HG03139 (cell line): Measurements from ENCODE around the gene C10orf105.

ENCODE experiments used
- ATAC-seq: cut with Tn5 transposase; IDR thresholded peaks from one replicate; pipeline ENCODE4 v1.9.1; 2021; ENCODE audit not compliant: unreplicated experiment

C10orf105 gene

GRCh38 chr10:71719464-71720201 lies at the start of gene C10orf105:
C10orf105 (minus strand) TSS chr10:71719778; CDS start chr10:71716337, 3,441 bp downstream.
- ATAC-seq: no peak

GRCh38 chr10:71767420-71768035 lies 48.0 kb upstream of the C10orf105 start:
- ATAC-seq: no peak

- no peak for ATAC-seq
Observed at GRCh38 chr10:71766717-71767419, 47.3 kb upstream of the C10orf105 start.

GRCh38 chr10:71765906-71766716 lies 46.5 kb upstream of the C10orf105 start:
- ATAC-seq: no peak

GRCh38 chr10:71765176-71765904 lies 45.8 kb upstream of the C10orf105 start:
- no peak for ATAC-seq

- no peak for ATAC-seq
Observed at GRCh38 chr10:71763352-71764127, 44.0 kb upstream of the C10orf105 start.

GRCh38 chr10:71762324-71762723 lies 42.7 kb upstream of the C10orf105 start:
- no peak for ATAC-seq

GRCh38 chr10:71761541-71762113 lies 42.0 kb upstream of the C10orf105 start:
- no peak for ATAC-seq

GRCh38 chr10:71761105-71761511 lies 41.5 kb upstream of the C10orf105 start:
- no peak for ATAC-seq

GRCh38 chr10:71757399-71757922 lies 37.9 kb upstream of the C10orf105 start:
- ATAC-seq: no peak

GRCh38 chr10:71756311-71757191 lies 37.0 kb upstream of the C10orf105 start:
- no peak for ATAC-seq

- ATAC-seq: no peak
Observed at GRCh38 chr10:71755179-71755879, 35.8 kb upstream of the C10orf105 start.

- ATAC-seq: no peak
Observed at GRCh38 chr10:71754562-71754961, 35.0 kb upstream of the C10orf105 start.

GRCh38 chr10:71753960-71754505 lies 34.5 kb upstream of the C10orf105 start:
- ATAC-seq: no peak

- no peak for ATAC-seq
Observed at GRCh38 chr10:71753091-71753959, 33.7 kb upstream of the C10orf105 start.

GRCh38 chr10:71752391-71753090 lies 33.0 kb upstream of the C10orf105 start:
- ATAC-seq: no peak
